ENCODE results near the gene SEC61A2.

The SEC61A2 gene

GRCh38 chr10:12207114-12207513 is 77.6 kb downstream of the SEC61A2 start:
- no peaks in the 10 kb centered on the region for H3K27me3 ChIP-seq (ENCODE audit: insufficient read depth, poor library complexity, severe bottlenecking)
- H3K27ac ChIP-seq (replicated peaks) = no peak overlapping the region
- no peak for DNase-seq (ENCODE audit: low read depth in 1 of 2, low spot score in 1 of 2)
- TF ChIP-seq POLR2AphosphoS5 (IDR thresholded peaks at IDR 0.05; ENCODE audit: low read depth) (no peak), CTCF (IDR thresholded peaks at IDR 0.05; ENCODE audit: insufficient read depth, low read length) (no peak), GABPA (IDR thresholded peaks at IDR 0.05; ENCODE audit: low read depth) (no peak), SPI1 (IDR thresholded peaks at IDR 0.05; ENCODE audit: borderline replicate concordance, low read depth) (no peak), REST (IDR thresholded peaks at IDR 0.05; ENCODE audit: insufficient replicate concordance, low read depth) (no peak)
- H3K4me3 ChIP-seq (replicated peaks; ENCODE audit: insufficient read depth, low read length) = no peak overlapping the region

GRCh38 chr10:12208460-12208859 is 79.0 kb downstream of the SEC61A2 start:
- no peak for DNase-seq (ENCODE audit: low read depth in 1 of 2, low spot score in 1 of 2)

GRCh38 chr10:12212454-12212853 is 83.0 kb downstream of the SEC61A2 start:
- Histone ChIP-seq H3K27ac (replicated peaks) (no peak overlapping the region), H3K27me3 (ENCODE audit: insufficient read depth, poor library complexity, severe bottlenecking) (no peaks in the 10 kb centered on the region), H3K4me3 (replicated peaks; ENCODE audit: insufficient read depth, low read length) (no peak overlapping the region)
- TF ChIP-seq POLR2AphosphoS5 (IDR thresholded peaks at IDR 0.05; ENCODE audit: low read depth) = no peak
- no peak for DNase-seq (ENCODE audit: low read depth in 1 of 2, low spot score in 1 of 2)

More at GRCh38 chr10:12208460-12208859, 79.0 kb downstream of the SEC61A2 start:
- no peak overlapping the region for H3K27ac ChIP-seq (replicated peaks)
- no peak overlapping the region for H3K4me3 ChIP-seq (replicated peaks; ENCODE audit: insufficient read depth, low read length)
- TF ChIP-seq POLR2AphosphoS5 (IDR thresholded peaks at IDR 0.05; ENCODE audit: low read depth) (no peak), SPI1 (IDR thresholded peaks at IDR 0.05; ENCODE audit: borderline replicate concordance, low read depth) (no peak)
- H3K27me3 ChIP-seq (ENCODE audit: insufficient read depth, poor library complexity, severe bottlenecking) = no peaks in the 10 kb centered on the region

GRCh38 chr10:12213621-12214020 is 84.1 kb downstream of the SEC61A2 start:
- no peaks in the 10 kb centered on the region for H3K27me3 ChIP-seq (ENCODE audit: insufficient read depth, poor library complexity, severe bottlenecking)
- TF ChIP-seq REST (IDR thresholded peaks at IDR 0.05; ENCODE audit: insufficient replicate concordance, low read depth) = no peak
- no peak for TF ChIP-seq GABPA (IDR thresholded peaks at IDR 0.05; ENCODE audit: low read depth)
- no peak for TF ChIP-seq CTCF (IDR thresholded peaks at IDR 0.05; ENCODE audit: insufficient read depth, low read length)
- TF ChIP-seq SPI1 (IDR thresholded peaks at IDR 0.05; ENCODE audit: borderline replicate concordance, low read depth) = no peak
- no peak for TF ChIP-seq POLR2AphosphoS5 (IDR thresholded peaks at IDR 0.05; ENCODE audit: low read depth)
- H3K4me3 ChIP-seq (replicated peaks; ENCODE audit: insufficient read depth, low read length) = no peak overlapping the region
- no peak for DNase-seq (ENCODE audit: low read depth in 1 of 2, low spot score in 1 of 2)
- no peak overlapping the region for H3K27ac ChIP-seq (replicated peaks)

- no peak overlapping the region for H3K4me3 ChIP-seq (replicated peaks; ENCODE audit: insufficient read depth, low read length)
- no peak overlapping the region for H3K27ac ChIP-seq (replicated peaks)
Observed at GRCh38 chr10:12214093-12214492, 84.6 kb downstream of the SEC61A2 start.

More at GRCh38 chr10:12214093-12214492, 84.6 kb downstream of the SEC61A2 start:
- DNase-seq (ENCODE audit: low read depth in 1 of 2, low spot score in 1 of 2) = no peak
- TF ChIP-seq POLR2AphosphoS5 (IDR thresholded peaks at IDR 0.05; ENCODE audit: low read depth) (no peak), SPI1 (IDR thresholded peaks at IDR 0.05; ENCODE audit: borderline replicate concordance, low read depth) (no peak), REST (IDR thresholded peaks at IDR 0.05; ENCODE audit: insufficient replicate concordance, low read depth) (no peak), CTCF (IDR thresholded peaks at IDR 0.05; ENCODE audit: insufficient read depth, low read length) (no peak), GABPA (IDR thresholded peaks at IDR 0.05; ENCODE audit: low read depth) (no peak)
- H3K27me3 ChIP-seq (ENCODE audit: insufficient read depth, poor library complexity, severe bottlenecking) = no peaks in the 10 kb centered on the region
